Trophoblast cell (in vitro differentiated cells and primary cell): ENCODE data around the gene GPR55. TPM values are rescaled to one million over a fixed set of nuclear protein-coding genes. Genes with fewer than 3 reads are reported as not detected.
A peak's percentile ranks its signal among the peaks of the same experiment; 100 is the strongest.

ENCODE experiments used
- DNase-seq, 2 donors: peaks; one replicate each; pipeline ENCODE4 v3.0.0-alpha.2; 2016
- H2AFZ ChIP-seq: 2 replicates; pipeline ENCODE4 v1.6.1; 2013; ENCODE audit warnings: low read length, moderate library complexity, mild to moderate bottlenecking; ENCODE audit not compliant: insufficient read depth, poor library complexity
- H2AK5ac ChIP-seq: 2 replicates; pipeline ENCODE4 v1.6.1; 2013; ENCODE audit warnings: mild to moderate bottlenecking, low read length
- H2BK120ac ChIP-seq: 2 replicates; pipeline ENCODE4 v1.6.1; 2013; ENCODE audit warnings: low read length, mild to moderate bottlenecking, moderate library complexity; ENCODE audit not compliant: insufficient read depth, poor library complexity
- H2BK12ac ChIP-seq: 2 replicates; pipeline ENCODE4 v1.6.1; 2013; ENCODE audit warnings: mild to moderate bottlenecking, low read length, moderate library complexity
- H2BK5ac ChIP-seq: 2 replicates; pipeline ENCODE4 v1.6.1; 2013; ENCODE audit warnings: low read length, low read depth, moderate library complexity, mild to moderate bottlenecking; ENCODE audit not compliant: poor library complexity
- H3K14ac ChIP-seq: 2 replicates; pipeline ENCODE4 v1.6.1; 2013; ENCODE audit warnings: mild to moderate bottlenecking, low read length
- H3K18ac ChIP-seq: 2 replicates; pipeline ENCODE4 v1.6.1; 2013; ENCODE audit warnings: mild to moderate bottlenecking, low read length
- H3K23ac ChIP-seq: 2 replicates; pipeline ENCODE4 v1.6.1; 2013; ENCODE audit warnings: low read length
- H3K27ac ChIP-seq: 2 replicates; pipeline ENCODE4 v1.5.1; 2013; ENCODE audit warnings: low read depth, mild to moderate bottlenecking, inconsistent platforms, low read length, moderate library complexity
- H3K27me3 ChIP-seq: 2 replicates; pipeline ENCODE4 v1.6.1; 2013; ENCODE audit warnings: inconsistent platforms, mild to moderate bottlenecking, low read length, moderate library complexity; ENCODE audit not compliant: insufficient read depth
- H3K36me3 ChIP-seq, 2 experiments: 1 replicate in 1 of 2; 2 replicates in 1 of 2; pipeline ENCODE4 v1.6.1; 2013; ENCODE audit warnings: low read length in 2 of 2, mild to moderate bottlenecking in 2 of 2, moderate library complexity in 1 of 2; ENCODE audit not compliant: insufficient read depth in 2 of 2, control insufficient read depth in 1 of 2
- H3K4ac ChIP-seq: 2 replicates; pipeline ENCODE4 v1.6.1; 2013; ENCODE audit warnings: low read depth, mild to moderate bottlenecking, low read length, moderate library complexity
- H3K4me1 ChIP-seq, 2 experiments: 1 replicate in 1 of 2; 2 replicates in 1 of 2; pipeline ENCODE4 v1.6.1; 2013; ENCODE audit warnings: low read length in 2 of 2, mild to moderate bottlenecking in 2 of 2, moderate library complexity in 1 of 2; ENCODE audit not compliant: insufficient read depth in 2 of 2, control insufficient read depth in 1 of 2
- H3K4me2 ChIP-seq: 2 replicates; pipeline ENCODE4 v1.6.1; 2013; ENCODE audit warnings: inconsistent platforms, mild to moderate bottlenecking, low read length, moderate library complexity
- H3K4me3 ChIP-seq: 2 replicates; pipeline ENCODE4 v1.5.1; 2013; ENCODE audit warnings: mild to moderate bottlenecking, low read depth, low read length, inconsistent platforms
- H3K79me1 ChIP-seq: one replicate; pipeline ENCODE4 v1.6.1; 2013; ENCODE audit warnings: low read length
- H3K79me2 ChIP-seq: 2 replicates; pipeline ENCODE4 v1.6.1; 2013; ENCODE audit warnings: low read length, mild to moderate bottlenecking; ENCODE audit not compliant: control insufficient read depth, insufficient read depth, poor library complexity
- H3K9ac ChIP-seq: 2 replicates; pipeline ENCODE4 v1.6.1; 2013; ENCODE audit warnings: mild to moderate bottlenecking, low read length
- H3K9me3 ChIP-seq: 2 replicates; pipeline ENCODE4 v1.6.1; 2013; ENCODE audit warnings: low read depth, mild to moderate bottlenecking, control low read depth, inconsistent platforms, low read length; ENCODE audit not compliant: insufficient read depth
- H4K12ac ChIP-seq: 2 replicates; pipeline ENCODE4 v1.6.1; 2013; ENCODE audit warnings: low read depth, mild to moderate bottlenecking, low read length, moderate library complexity
- H4K8ac ChIP-seq: 2 replicates; pipeline ENCODE4 v1.6.1; 2013; ENCODE audit warnings: low read depth, mild to moderate bottlenecking, low read length, moderate library complexity
- H4K91ac ChIP-seq: one replicate; pipeline ENCODE4 v1.6.1; 2013; ENCODE audit warnings: low read depth, mild to moderate bottlenecking, low read length, moderate library complexity
- WGBS: extraction: QIAGEN DNeasy Blood & Tissue Kit; methylation state at CpG from one replicate; pipeline ENCODE4 v1.1.7; 2013; ENCODE audit warnings: missing lambda C conversion rate; ENCODE audit not compliant: insufficient read length, insufficient coverage; ENCODE audit errors: extremely low coverage; 5-methylcytosine and 5-hydroxymethylcytosine counted together
- polyA plus RNA-seq: library from polyadenylated mRNA; stranded (reverse); fragments of 200-250 nt; gene quantifications from 2 replicates; pipeline ENCODE4 v1.2.3, GENCODE V29; 2013

The GPR55 gene
- 0.07 and 0.08 TPM in 2 replicates for polyA plus RNA-seq

- H2BK5ac ChIP-seq, result no peak within 1 kb of the TSS
- WGBS, result no CpG with 5 or more reads among the region's 26 CpGs
- no peaks in the 10 kb centered on the region for H3K79me2 ChIP-seq
Measured at GRCh38 chr2:230924470-230925341, at the start of gene GPR55. TSS of gene GPR55 (minus strand) at chr2:230925242. CDS start at chr2:230910962, 14,280 bp downstream.

GRCh38 chr2:230974096-230974913 lies 49.3 kb upstream of the GPR55 start:
- no peak overlapping the region for H3K27ac ChIP-seq
- no peak overlapping the region for H3K9ac ChIP-seq
- no peak overlapping the region for H3K23ac ChIP-seq
- no peaks in the 10 kb centered on the region for H3K36me3 ChIP-seq
- WGBS, result no CpG with 5 or more reads among the region's 17 CpGs
- H4K12ac ChIP-seq, result no peak overlapping the region
- H3K79me1 ChIP-seq, result no peaks in the 10 kb centered on the region
- DNase-seq, result no peak
- no peak overlapping the region for H3K18ac ChIP-seq
- H3K27me3 ChIP-seq, result no peaks in the 10 kb centered on the region
- H3K9me3 ChIP-seq, result no peaks in the 10 kb centered on the region
- no peak overlapping the region for H2BK120ac ChIP-seq
- H2BK5ac ChIP-seq, result no peak overlapping the region
- peaks cover 0 to 3% of the 10 kb centered on the region in 2 experiments for H3K4me1 ChIP-seq
- no peaks in the 10 kb centered on the region for H3K79me2 ChIP-seq
- no peak overlapping the region for H2AK5ac ChIP-seq
- H2AFZ ChIP-seq, result no peak overlapping the region
- H3K4ac ChIP-seq, result no peak overlapping the region
- H4K8ac ChIP-seq, result no peak overlapping the region
- H2BK12ac ChIP-seq, result no peak overlapping the region
- H3K4me2 ChIP-seq, result no peak overlapping the region
- no peak overlapping the region for H3K4me3 ChIP-seq
- H3K14ac ChIP-seq, result no peak overlapping the region
- H4K91ac ChIP-seq, result no peak overlapping the region

More at GRCh38 chr2:230924470-230925341, at the start of gene GPR55:
- no peak within 1 kb of the TSS for H2BK12ac ChIP-seq
- H2AFZ ChIP-seq, result no peak within 1 kb of the TSS
- no peak within 1 kb of the TSS for H4K91ac ChIP-seq
- H3K36me3 ChIP-seq, result no peaks in the 10 kb centered on the region
- H2BK120ac ChIP-seq, result no peak within 1 kb of the TSS
- H3K27ac ChIP-seq, result no peak within 1 kb of the TSS
- H3K9me3 ChIP-seq, result no peaks in the 10 kb centered on the region
- no peak within 1 kb of the TSS for H3K18ac ChIP-seq
- no peaks in the 10 kb centered on the region for H3K4me1 ChIP-seq
- no peaks in the 10 kb centered on the region for H3K79me1 ChIP-seq
- H3K4me3 ChIP-seq, result no peak within 1 kb of the TSS
- H2AK5ac ChIP-seq, result no peak within 1 kb of the TSS
- H4K8ac ChIP-seq, result no peak within 1 kb of the TSS
- peak; percentile 13 to 38 for DNase-seq
- no peak within 1 kb of the TSS for H3K4ac ChIP-seq
- H3K14ac ChIP-seq, result no peak within 1 kb of the TSS
- no peak within 1 kb of the TSS for H3K9ac ChIP-seq
- no peaks in the 10 kb centered on the region for H3K27me3 ChIP-seq
- no peak within 1 kb of the TSS for H4K12ac ChIP-seq
- H3K23ac ChIP-seq, result no peak within 1 kb of the TSS
- no peak within 1 kb of the TSS for H3K4me2 ChIP-seq

- Histone ChIP-seq H3K18ac (no peak overlapping the region), H2BK12ac (no peak overlapping the region), H2AFZ (no peak overlapping the region), H3K4ac (no peak overlapping the region), H3K9ac (no peak overlapping the region), H3K4me2 (no peak overlapping the region), H3K36me3 (no peaks in the 10 kb centered on the region), H3K79me2 (no peaks in the 10 kb centered on the region), H3K4me3 (no peak overlapping the region), H2BK5ac (no peak overlapping the region), H3K27me3 (no peaks in the 10 kb centered on the region), H3K14ac (no peak overlapping the region), H4K12ac (no peak overlapping the region), H4K91ac (no peak overlapping the region), H3K79me1 (no peaks in the 10 kb centered on the region), H3K23ac (no peak overlapping the region), H3K9me3 (no peaks in the 10 kb centered on the region), H2AK5ac (no peak overlapping the region), H3K27ac (no peak overlapping the region), H4K8ac (no peak overlapping the region), H2BK120ac (no peak overlapping the region), H3K4me1 (peaks cover 0 to 3% of the 10 kb centered on the region in 2 experiments)
- WGBS, result no CpG with 5 or more reads among the region's 5 CpGs
- DNase-seq, result no peak
Measured at GRCh38 chr2:230972046-230972445, 47.0 kb upstream of the GPR55 start.

GRCh38 chr2:230969659-230970015 lies 44.6 kb upstream of the GPR55 start:
- Histone ChIP-seq H3K4ac (no peak overlapping the region), H2BK12ac (no peak overlapping the region), H3K79me2 (no peaks in the 10 kb centered on the region), H3K23ac (no peak overlapping the region), H4K91ac (no peak overlapping the region), H4K8ac (no peak overlapping the region), H3K9ac (no peak overlapping the region), H2BK120ac (no peak overlapping the region), H3K4me1 (no peaks in the 10 kb centered on the region), H3K18ac (no peak overlapping the region), H3K36me3 (no peaks in the 10 kb centered on the region), H3K14ac (no peak overlapping the region), H4K12ac (no peak overlapping the region), H3K27me3 (no peaks in the 10 kb centered on the region), H3K9me3 (no peaks in the 10 kb centered on the region), H3K4me2 (no peak overlapping the region), H3K4me3 (no peak overlapping the region), H3K79me1 (no peaks in the 10 kb centered on the region), H2BK5ac (no peak overlapping the region), H3K27ac (no peak overlapping the region), H2AK5ac (no peak overlapping the region), H2AFZ (no peak overlapping the region)
- no CpG with 5 or more reads among the region's 2 CpGs for WGBS
- no peak for DNase-seq
